GM12891 (cell line): Measurements from ENCODE around the gene LCMT1.

ENCODE experiments used
- DNase-seq: peaks from one replicate; pipeline ENCODE4 v3.0.0; 2011; ENCODE audit warnings: low spot score; ENCODE audit not compliant: insufficient read length
- FAIRE-seq: peaks from 2 replicates; lab custom pipeline; 2011; peaks lifted over from hg19 to GRCh38; lab: Jason Lieb, UNC
- PAX5 ChIP-seq: IDR thresholded peaks from 2 replicates; pipeline ENCODE4 v1.6.1; 2011; ENCODE audit warnings: low read length, moderate library complexity, mild to moderate bottlenecking; ENCODE audit not compliant: insufficient read depth, severe bottlenecking
- POLR2A ChIP-seq: IDR thresholded peaks from 2 replicates; pipeline ENCODE4 v1.6.1; 2011; ENCODE audit warnings: low read depth, low read length, control low read depth
- POLR2AphosphoS5 ChIP-seq: IDR thresholded peaks from 2 replicates; pipeline ENCODE4 v1.6.1; 2011; ENCODE audit warnings: low read depth, low read length, control low read depth
- POU2F2 ChIP-seq: IDR thresholded peaks from 2 replicates; pipeline ENCODE4 v1.6.1; 2011; ENCODE audit warnings: low read depth, mild to moderate bottlenecking, control low read depth, low read length, moderate library complexity
- SPI1 ChIP-seq: IDR thresholded peaks from 2 replicates; pipeline ENCODE4 v1.6.1; 2011; ENCODE audit warnings: low read depth, low read length, control low read depth
- TAF1 ChIP-seq: IDR thresholded peaks from 2 replicates; pipeline ENCODE4 v1.6.1; 2011; ENCODE audit warnings: low read depth, low read length, control low read depth

LCMT1 gene

GRCh38 chr16:25093208-25094061 lies 18.1 kb upstream of the LCMT1 start:
- DNase-seq: no peak

GRCh38 chr16:25094596-25094995 lies 16.9 kb upstream of the LCMT1 start:
- no peak for TF ChIP-seq POLR2AphosphoS5
- no peak for TF ChIP-seq TAF1
- no peak for TF ChIP-seq PAX5
- no peak for TF ChIP-seq POLR2A
- TF ChIP-seq SPI1: no peak
- TF ChIP-seq POU2F2: no peak
- no peak for FAIRE-seq

More at GRCh38 chr16:25093208-25094061, 18.1 kb upstream of the LCMT1 start:
- TF ChIP-seq TAF1: no peak
- no peak; the same call in 1 of the 2 replicates for TF ChIP-seq SPI1
- no peak for TF ChIP-seq POLR2AphosphoS5
- no peak for TF ChIP-seq PAX5
- TF ChIP-seq POLR2A: no peak
- no peak for TF ChIP-seq POU2F2
- FAIRE-seq: peak; percentile 91

GRCh38 chr16:25095636-25096035 lies 15.9 kb upstream of the LCMT1 start:
- FAIRE-seq (no peak), DNase-seq (no peak)
- no peak for TF ChIP-seq POLR2A
- TF ChIP-seq PAX5: no peak
- no peak for TF ChIP-seq POU2F2
- no peak for TF ChIP-seq POLR2AphosphoS5
- no peak for TF ChIP-seq TAF1
- TF ChIP-seq SPI1: no peak

More at GRCh38 chr16:25094596-25094995, 16.9 kb upstream of the LCMT1 start:
- DNase-seq: no peak

GRCh38 chr16:25097276-25097975 lies 14.1 kb upstream of the LCMT1 start:
- TF ChIP-seq SPI1: no peak
- no peak for TF ChIP-seq PAX5
- TF ChIP-seq POLR2A: no peak
- no peak for FAIRE-seq
- DNase-seq: no peak

GRCh38 chr16:25100511-25100910 lies 11.0 kb upstream of the LCMT1 start:
- TF ChIP-seq PAX5 (no peak), POLR2AphosphoS5 (no peak), POU2F2 (no peak), POLR2A (no peak), TAF1 (no peak), SPI1 (no peak)
- FAIRE-seq: no peak
- no peak for DNase-seq

GRCh38 chr16:25106567-25107465 lies 4.7 kb upstream of the LCMT1 start:
- TF ChIP-seq POLR2A (peak; percentile 63), POLR2AphosphoS5 (peak; percentile 59; the same call in 1 of the 2 replicates), SPI1 (no peak), TAF1 (peak; percentile 51; the same call in 1 of the 2 replicates), PAX5 (no peak), POU2F2 (no peak)
- FAIRE-seq: peak; percentile 85
- peak; percentile 81 for DNase-seq

- FAIRE-seq (no peak), DNase-seq (no peak)
- TF ChIP-seq PAX5 (no peak), POU2F2 (no peak), SPI1 (no peak), TAF1 (no peak)
These were observed 4.1 kb upstream of the LCMT1 start for GRCh38 chr16:25107466-25107792.

GRCh38 chr16:25108054-25108453 lies 3.5 kb upstream of the LCMT1 start:
- no peak for DNase-seq
- TF ChIP-seq POLR2A: no peak
- no peak for TF ChIP-seq POU2F2
- TF ChIP-seq SPI1: no peak
- no peak for TF ChIP-seq POLR2AphosphoS5
- TF ChIP-seq PAX5: no peak
- TF ChIP-seq TAF1: no peak
- no peak for FAIRE-seq

GRCh38 chr16:25109643-25110042 lies 1.9 kb upstream of the LCMT1 start:
- FAIRE-seq (no peak), DNase-seq (no peak)
- TF ChIP-seq POLR2A (no peak), PAX5 (no peak), POLR2AphosphoS5 (no peak), SPI1 (no peak), TAF1 (no peak), POU2F2 (no peak)
